Natural killer cell (primary cell): ENCODE results near the gene CCNA1. TPM values are rescaled to one million over a fixed set of nuclear protein-coding genes. Genes with fewer than 3 reads are reported as not detected.

Experiments used
- ATAC-seq, 3 donors: fragments of 150-1000 bp in 2 of 3; fragments of 200-7000 bp in 1 of 3; cut with Tn5 transposase; 1 replicate in 1 of 3; 2 replicates in 2 of 3; pipeline ENCODE4 v1.10.0; 2021; ENCODE audit warnings: mild to moderate bottlenecking in 2 of 3, moderate library complexity in 2 of 3
- DNase-seq, 2 donors: peaks; one replicate each; pipeline versions ENCODE4 v3.0.0 to v3.0.0-alpha.2; 2013 to 2021; ENCODE audit warnings: mixed read lengths in 1 of 2
- H3K27ac ChIP-seq: one replicate; pipeline ENCODE4 v1.5.1; 2013; ENCODE audit warnings: mild to moderate bottlenecking, low read length
- H3K27me3 ChIP-seq: one replicate; pipeline ENCODE4 v1.6.1; 2013; ENCODE audit warnings: low read length; ENCODE audit not compliant: control insufficient read depth, insufficient read depth
- H3K36me3 ChIP-seq: one replicate; pipeline ENCODE4 v1.6.1; 2013; ENCODE audit warnings: low read length; ENCODE audit not compliant: control insufficient read depth, insufficient read depth
- H3K4me1 ChIP-seq: one replicate; pipeline ENCODE4 v1.6.1; 2013; ENCODE audit warnings: low read length; ENCODE audit not compliant: control insufficient read depth, insufficient read depth
- H3K4me3 ChIP-seq: one replicate; pipeline ENCODE4 v1.5.1; 2013; ENCODE audit warnings: low read length
- H3K9me3 ChIP-seq: one replicate; pipeline ENCODE4 v1.6.1; 2013; ENCODE audit warnings: low read length; ENCODE audit not compliant: control insufficient read depth, insufficient read depth
- H3K27ac Mint-ChIP-seq, 2 donors: one replicate each; pipeline ENCODE4 v1.8.0; 2022; ENCODE audit warnings: mild to moderate bottlenecking in 2 of 2, mixed read lengths in 2 of 2, moderate library complexity in 1 of 2
- H3K27me3 Mint-ChIP-seq, 2 donors: one replicate each; pipeline ENCODE4 v1.8.0; 2022; ENCODE audit warnings: low read depth in 2 of 2, mixed read lengths in 2 of 2
- H3K36me3 Mint-ChIP-seq: one replicate; pipeline ENCODE4 v1.8.0; 2022; ENCODE audit warnings: mixed read lengths
- H3K4me1 Mint-ChIP-seq, 2 donors: one replicate each; pipeline ENCODE4 v1.8.0; 2022; ENCODE audit warnings: mixed read lengths in 2 of 2
- H3K4me3 Mint-ChIP-seq: one replicate; pipeline ENCODE4 v1.8.0; 2022; ENCODE audit warnings: mild to moderate bottlenecking, moderate library complexity, mixed read lengths
- H3K9me3 Mint-ChIP-seq, 2 donors: one replicate each; pipeline ENCODE4 v1.8.0; 2022; ENCODE audit warnings: mixed read lengths in 2 of 2
- CTCF ChIP-seq: fragments of 200-600 bp; IDR thresholded peaks from one replicate; pipeline ENCODE4 v1.8.0; 2022; ENCODE audit warnings: antibody characterized with exemption
- WGBS: methylation state at CpG from one replicate; pipeline ENCODE4 v1.1.7; 2013; ENCODE audit warnings: missing lambda C conversion rate; ENCODE audit not compliant: insufficient coverage; 5-methylcytosine and 5-hydroxymethylcytosine counted together
- intact Hi-C: fragments of 100-400 bp; cut with micrococcal nuclease; formaldehyde crosslinking; loops from one replicate; pipeline ENCODE4 v1.14.2; 2022
- total RNA-seq, 4 donors: library from RNA; stranded (reverse); fragments of 120-200 nt in 1 of 4; gene quantifications; one replicate each; pipeline versions ENCODE4 v1.2.3 to v1.2.4, GENCODE V29; 2013 to 2022

The CCNA1 gene
- total RNA-seq, 3 donors from 2014 or later (not counting 1 experiment from before 2014, with no cell fraction given): 0.20 to 7.7 TPM; not detected in 1

- intact Hi-C loops: no loop called here
- TF ChIP-seq CTCF: no peak
- H3K27ac Mint-ChIP-seq: no peak overlapping the region
- DNase-seq (no peak), ATAC-seq (no peak)
- Histone ChIP-seq H3K4me3 (no peak overlapping the region), H3K9me3 (peaks cover 2% of the 10 kb centered on the region), H3K27ac (no peak overlapping the region), H3K27me3 (no peaks in the 10 kb centered on the region), H3K36me3 (no peaks in the 10 kb centered on the region), H3K4me1 (no peaks in the 10 kb centered on the region)
- peaks cover 0 to 2% of the 10 kb centered on the region in 2 donors for H3K27me3 Mint-ChIP-seq
- WGBS: 100% methylated on average over 1 of the region's 2 CpGs
- no peaks in the 10 kb centered on the region for H3K36me3 Mint-ChIP-seq
- peaks cover 9 to 12% of the 10 kb centered on the region in 2 donors for H3K9me3 Mint-ChIP-seq
- no peaks in the 10 kb centered on the region for H3K4me1 Mint-ChIP-seq
- no peak overlapping the region for H3K4me3 Mint-ChIP-seq
Measured at GRCh38 chr13:36475468-36475867, 43.2 kb downstream of the CCNA1 start.

GRCh38 chr13:36476661-36477060, 44.4 kb downstream of the CCNA1 start:
- intact Hi-C loops: no loop called here
- no peak overlapping the region for H3K27ac ChIP-seq

GRCh38 chr13:36480726-36481427, 48.6 kb downstream of the CCNA1 start:
- Mint-ChIP-seq H3K27me3 (no peaks in the 10 kb centered on the region), H3K4me1 (no peaks in the 10 kb centered on the region), H3K9me3 (peaks cover 7 to 9% of the 10 kb centered on the region in 2 donors), H3K27ac (no peak overlapping the region), H3K4me3 (no peak overlapping the region), H3K36me3 (no peaks in the 10 kb centered on the region)
- WGBS: 0% methylated on average over 1 of the region's 2 CpGs
- intact Hi-C loops: no loop called here
- no peak overlapping the region for H3K27ac ChIP-seq
- H3K27me3 ChIP-seq: no peaks in the 10 kb centered on the region
- DNase-seq (no peak), ATAC-seq (no peak)
- no peak overlapping the region for H3K4me3 ChIP-seq
- no peak for TF ChIP-seq CTCF
- no peaks in the 10 kb centered on the region for H3K4me1 ChIP-seq
- H3K9me3 ChIP-seq: peaks cover 2% of the 10 kb centered on the region
- H3K36me3 ChIP-seq: no peaks in the 10 kb centered on the region

More at GRCh38 chr13:36476661-36477060, 44.4 kb downstream of the CCNA1 start:
- H3K4me3 ChIP-seq: no peak overlapping the region
- 82% methylated on average over 2 of the region's 2 CpGs for WGBS
- Mint-ChIP-seq H3K36me3 (no peaks in the 10 kb centered on the region), H3K4me3 (no peak overlapping the region), H3K27me3 (peaks cover 0 to 2% of the 10 kb centered on the region in 2 donors), H3K9me3 (peaks cover 9 to 11% of the 10 kb centered on the region in 2 donors), H3K27ac (no peak overlapping the region), H3K4me1 (no peaks in the 10 kb centered on the region)
- H3K36me3 ChIP-seq: no peaks in the 10 kb centered on the region
- H3K9me3 ChIP-seq: peaks cover 2% of the 10 kb centered on the region
- no peaks in the 10 kb centered on the region for H3K4me1 ChIP-seq
- ATAC-seq (no peak), DNase-seq (no peak)
- no peaks in the 10 kb centered on the region for H3K27me3 ChIP-seq
- no peak for TF ChIP-seq CTCF

- Histone ChIP-seq H3K27me3 (no peaks in the 10 kb centered on the region), H3K4me1 (no peaks in the 10 kb centered on the region), H3K27ac (no peak overlapping the region), H3K4me3 (no peak overlapping the region), H3K9me3 (no peaks in the 10 kb centered on the region), H3K36me3 (no peaks in the 10 kb centered on the region)
- DNase-seq (no peak), ATAC-seq (no peak)
- Mint-ChIP-seq H3K27me3 (no peaks in the 10 kb centered on the region), H3K4me3 (no peak overlapping the region), H3K9me3 (peaks cover 0 to 2% of the 10 kb centered on the region in 2 donors), H3K4me1 (no peaks in the 10 kb centered on the region), H3K27ac (no peak overlapping the region), H3K36me3 (no peaks in the 10 kb centered on the region)
- intact Hi-C loops: no loop called here
- no peak for TF ChIP-seq CTCF
Measured at GRCh38 chr13:36490055-36490454, 57.8 kb downstream of the CCNA1 start.
